ENCODE measurements around the gene HFE.

HFE gene

GRCh38 chr6:26140254-26140966, 53.2 kb downstream of the HFE start:
- DNase-seq, result no peak

- DNase-seq, result no peak
These were observed 53.7 kb downstream of the HFE start for GRCh38 chr6:26140967-26141294.

GRCh38 chr6:26141378-26141904, 54.2 kb downstream of the HFE start:
- no peak for DNase-seq

- no peak for DNase-seq
These were observed 54.8 kb downstream of the HFE start for GRCh38 chr6:26142026-26142425.

Measured in NCI-H524 (cell line).